ENCODE data around the gene CROCC.
"Not testable (repeated sequence)": the region's sequence is repeated elsewhere in the genome, so short reads cannot be mapped to it uniquely, and the experiment has no call there.

CROCC gene

DNA sequence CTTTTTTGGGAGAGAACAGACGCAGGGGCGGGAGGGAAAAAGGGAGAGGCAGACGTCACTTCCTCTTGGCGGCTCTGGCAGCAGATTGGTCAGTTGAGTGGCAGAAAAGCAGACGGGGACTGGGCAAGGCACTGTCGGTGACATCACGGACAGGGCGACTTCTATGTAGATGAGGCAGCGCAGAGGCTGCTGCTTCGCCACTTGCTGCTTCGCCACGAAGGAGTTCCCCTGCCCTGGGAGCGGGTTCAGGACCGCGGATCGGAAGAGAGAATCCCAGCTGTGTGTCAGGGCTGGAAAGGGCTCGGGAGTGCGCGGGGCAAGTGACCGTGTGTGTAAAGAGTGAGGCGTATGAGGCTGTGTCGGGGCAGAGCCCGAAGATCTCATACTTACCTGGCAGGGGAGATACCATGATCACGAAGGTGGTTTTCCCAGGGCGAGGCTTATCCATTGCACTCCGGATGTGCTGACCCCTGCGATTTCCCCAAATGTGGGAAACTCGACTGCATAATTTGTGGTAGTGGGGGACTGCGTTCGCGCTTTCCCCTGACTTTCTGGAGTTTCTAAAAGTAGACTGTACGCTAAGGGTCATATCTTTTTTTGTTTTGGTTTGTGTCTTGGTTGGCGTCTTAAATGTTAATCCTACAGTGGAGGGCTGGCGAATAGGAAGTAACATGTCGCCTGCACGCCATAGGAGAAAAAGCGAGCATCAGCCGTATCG lies 26.0 kb upstream of the CROCC start, which contains the start of gene RNU1-2:
RNU1-2 (plus strand) TSS at position 383 of the 718 bp plus-strand sequence.
- Histone ChIP-seq H4K12ac (ENCODE audit: low read depth, low read length) (peak within 1 kb of the TSS; percentile 28), H4K91ac (ENCODE audit: low read depth, low read length) (peak within 1 kb of the TSS; percentile 85), H2BK120ac (ENCODE audit: insufficient read depth, low read length, poor library complexity) (peak within 1 kb of the TSS; percentile 81), H3K27ac (ENCODE audit: low read depth, low read length) (peak within 1 kb of the TSS; percentile 79), H2BK5ac (ENCODE audit: low read depth, low read length, poor library complexity) (peak within 1 kb of the TSS; percentile 96), H3K4me2 (ENCODE audit: low read length) (peak within 1 kb of the TSS; percentile 48), H4K8ac (ENCODE audit: low read depth, low read length) (peak within 1 kb of the TSS; percentile 66), H3K14ac (ENCODE audit: low read length) (peak within 1 kb of the TSS; percentile 67), H2AFZ (ENCODE audit: insufficient read depth, low read length, poor library complexity) (peak within 1 kb of the TSS; percentile 17), H3K4ac (ENCODE audit: low read depth, low read length) (peak within 1 kb of the TSS; percentile 38)
- not testable (repeated sequence) for H3K9ac ChIP-seq (ENCODE audit: low read length); H3K18ac ChIP-seq (ENCODE audit: low read length); H3K4me3 ChIP-seq (ENCODE audit: low read depth, low read length); H3K79me1 ChIP-seq (ENCODE audit: low read length); H2AK5ac ChIP-seq (ENCODE audit: low read length); H3K27me3 ChIP-seq (ENCODE audit: insufficient read depth, low read length); H3K23ac ChIP-seq (ENCODE audit: low read length); H2BK12ac ChIP-seq (ENCODE audit: low read length); H3K4me1 ChIP-seq (ENCODE audit: control insufficient read depth in 1 of 2, insufficient read depth in 2 of 2, low read length in 2 of 2); H3K79me2 ChIP-seq (ENCODE audit: control insufficient read depth, insufficient read depth, low read length, poor library complexity); H3K9me3 ChIP-seq (ENCODE audit: insufficient read depth, low read depth, low read length); H3K36me3 ChIP-seq (ENCODE audit: control insufficient read depth in 1 of 2, insufficient read depth in 2 of 2, low read length in 2 of 2)
- DNase-seq, result peak; percentile 93 to 94
- WGBS (ENCODE audit: extremely low coverage, insufficient coverage, insufficient read length), result no CpG with 5 or more reads among the region's 39 CpGs

DNA sequence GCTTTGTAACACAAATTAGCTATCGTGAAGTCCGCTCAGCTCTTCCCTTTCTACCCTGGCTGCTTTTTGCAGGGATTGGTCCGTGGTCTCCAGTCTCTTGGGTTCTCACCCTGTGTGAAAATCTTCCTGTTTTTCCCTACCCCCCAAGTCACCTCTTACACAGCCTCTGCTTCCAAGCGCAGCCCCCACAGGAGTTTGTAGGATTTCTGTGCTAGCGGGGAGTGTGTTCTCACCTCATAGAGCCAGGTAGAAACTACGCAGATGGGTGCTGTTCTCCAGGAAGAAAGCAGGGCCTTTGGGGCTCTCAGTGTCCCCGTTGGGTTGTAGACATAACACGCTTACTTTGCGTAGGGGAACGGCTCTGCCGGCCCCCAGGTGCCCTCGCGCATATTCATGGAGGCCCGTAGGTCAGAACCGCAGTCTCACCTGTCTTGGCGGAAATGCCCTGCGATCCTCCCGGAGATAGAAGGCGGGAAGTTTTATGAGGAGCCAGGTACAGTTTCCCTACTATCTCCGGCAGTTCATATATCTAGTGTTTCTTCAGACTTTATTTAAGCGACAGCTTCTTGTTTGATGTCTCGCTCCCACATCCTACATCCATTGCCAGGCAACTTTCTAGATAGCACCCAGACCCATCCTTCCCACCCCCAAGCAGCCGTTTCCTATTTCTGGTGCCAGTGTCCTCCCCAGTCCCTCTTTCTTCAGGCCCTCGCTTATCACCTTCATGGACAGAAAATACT lies 25.2 kb upstream of the CROCC start:
- H3K9ac ChIP-seq (ENCODE audit: low read length); H3K14ac ChIP-seq (ENCODE audit: low read length); H3K4ac ChIP-seq (ENCODE audit: low read depth, low read length); H2BK12ac ChIP-seq (ENCODE audit: low read length); H2BK120ac ChIP-seq (ENCODE audit: insufficient read depth, low read length, poor library complexity); H3K18ac ChIP-seq (ENCODE audit: low read length); H3K79me1 ChIP-seq (ENCODE audit: low read length); H4K12ac ChIP-seq (ENCODE audit: low read depth, low read length); H3K23ac ChIP-seq (ENCODE audit: low read length); H3K79me2 ChIP-seq (ENCODE audit: control insufficient read depth, insufficient read depth, low read length, poor library complexity); H3K9me3 ChIP-seq (ENCODE audit: insufficient read depth, low read depth, low read length); H3K27me3 ChIP-seq (ENCODE audit: insufficient read depth, low read length); H3K4me3 ChIP-seq (ENCODE audit: low read depth, low read length); H3K36me3 ChIP-seq (ENCODE audit: control insufficient read depth in 1 of 2, insufficient read depth in 2 of 2, low read length in 2 of 2); H3K4me1 ChIP-seq (ENCODE audit: control insufficient read depth in 1 of 2, insufficient read depth in 2 of 2, low read length in 2 of 2); H2AK5ac ChIP-seq (ENCODE audit: low read length); H4K8ac ChIP-seq (ENCODE audit: low read depth, low read length): not testable (repeated sequence)
- H3K4me2 ChIP-seq (ENCODE audit: low read length), result peak overlapping the region; percentile 48
- H4K91ac ChIP-seq (ENCODE audit: low read depth, low read length), result peak overlapping the region; percentile 38
- peak overlapping the region; percentile 17 for H2AFZ ChIP-seq (ENCODE audit: insufficient read depth, low read length, poor library complexity)
- WGBS (ENCODE audit: extremely low coverage, insufficient coverage, insufficient read length), result no CpG with 5 or more reads among the region's 24 CpGs
- peak overlapping the region; percentile 53 for H3K27ac ChIP-seq (ENCODE audit: low read depth, low read length)
- peak overlapping the region; percentile 27 for H2BK5ac ChIP-seq (ENCODE audit: low read depth, low read length, poor library complexity)
- DNase-seq, result peak; percentile 84 to 88

DNA sequence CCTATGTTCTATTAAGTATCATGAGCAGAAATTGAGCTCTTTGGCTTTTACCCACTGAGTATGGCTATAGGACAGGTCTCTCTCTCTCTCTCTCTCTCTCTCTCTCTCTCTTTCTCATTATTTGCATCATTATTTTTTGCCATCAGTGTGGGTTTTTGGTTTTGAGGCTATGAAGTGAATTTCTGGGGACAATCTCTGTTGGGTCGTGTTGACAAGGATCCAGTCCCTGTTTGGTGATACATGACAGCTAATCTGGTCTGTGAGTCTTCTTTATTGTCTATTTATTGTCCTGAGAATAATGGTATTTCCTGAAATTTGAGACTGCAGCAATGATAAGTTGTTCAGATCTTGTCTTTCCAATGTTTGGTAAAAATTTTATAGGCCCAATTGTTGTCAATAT lies 24.1 kb upstream of the CROCC start:
- H2AK5ac ChIP-seq (ENCODE audit: low read length); H2BK120ac ChIP-seq (ENCODE audit: insufficient read depth, low read length, poor library complexity); H4K91ac ChIP-seq (ENCODE audit: low read depth, low read length); H3K27ac ChIP-seq (ENCODE audit: low read depth, low read length); H3K14ac ChIP-seq (ENCODE audit: low read length); H2BK12ac ChIP-seq (ENCODE audit: low read length); H3K27me3 ChIP-seq (ENCODE audit: insufficient read depth, low read length); H4K12ac ChIP-seq (ENCODE audit: low read depth, low read length); H3K79me1 ChIP-seq (ENCODE audit: low read length); H3K23ac ChIP-seq (ENCODE audit: low read length); H3K18ac ChIP-seq (ENCODE audit: low read length); DNase-seq; H2AFZ ChIP-seq (ENCODE audit: insufficient read depth, low read length, poor library complexity); H3K4me1 ChIP-seq (ENCODE audit: control insufficient read depth in 1 of 2, insufficient read depth in 2 of 2, low read length in 2 of 2); H4K8ac ChIP-seq (ENCODE audit: low read depth, low read length); H3K36me3 ChIP-seq (ENCODE audit: control insufficient read depth in 1 of 2, insufficient read depth in 2 of 2, low read length in 2 of 2); H3K79me2 ChIP-seq (ENCODE audit: control insufficient read depth, insufficient read depth, low read length, poor library complexity); H3K4me2 ChIP-seq (ENCODE audit: low read length); H3K9me3 ChIP-seq (ENCODE audit: insufficient read depth, low read depth, low read length); H3K4ac ChIP-seq (ENCODE audit: low read depth, low read length); H3K9ac ChIP-seq (ENCODE audit: low read length); H2BK5ac ChIP-seq (ENCODE audit: low read depth, low read length, poor library complexity); H3K4me3 ChIP-seq (ENCODE audit: low read depth, low read length): not testable (repeated sequence)
- no CpG with 5 or more reads among the region's 1 CpG for WGBS (ENCODE audit: extremely low coverage, insufficient coverage, insufficient read length)

DNA sequence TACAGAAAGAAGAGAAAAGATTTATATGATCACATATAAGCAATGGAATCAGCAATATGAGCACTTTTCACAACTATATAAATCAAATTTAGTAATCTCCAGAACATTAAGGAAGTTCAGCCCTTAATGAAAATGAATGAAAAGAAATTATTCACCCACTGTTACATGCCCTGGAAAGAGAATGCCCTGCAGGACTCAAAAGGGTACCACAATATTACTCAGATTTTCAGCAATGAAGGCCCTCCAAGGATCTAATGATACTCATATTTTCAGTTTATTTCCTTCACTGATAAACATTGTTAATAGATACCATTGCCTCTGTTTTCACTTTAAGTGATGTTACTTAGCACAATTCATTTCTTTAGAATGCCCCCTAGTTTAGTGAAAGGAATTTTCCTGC lies 23.4 kb upstream of the CROCC start:
- not testable (repeated sequence) for H3K79me2 ChIP-seq (ENCODE audit: control insufficient read depth, insufficient read depth, low read length, poor library complexity); H2BK12ac ChIP-seq (ENCODE audit: low read length); H4K91ac ChIP-seq (ENCODE audit: low read depth, low read length); H3K23ac ChIP-seq (ENCODE audit: low read length); H3K79me1 ChIP-seq (ENCODE audit: low read length); H3K27ac ChIP-seq (ENCODE audit: low read depth, low read length); H3K4me2 ChIP-seq (ENCODE audit: low read length); H3K4ac ChIP-seq (ENCODE audit: low read depth, low read length); H2AK5ac ChIP-seq (ENCODE audit: low read length); H4K12ac ChIP-seq (ENCODE audit: low read depth, low read length); DNase-seq; H3K4me1 ChIP-seq (ENCODE audit: control insufficient read depth in 1 of 2, insufficient read depth in 2 of 2, low read length in 2 of 2); H2BK120ac ChIP-seq (ENCODE audit: insufficient read depth, low read length, poor library complexity); H3K4me3 ChIP-seq (ENCODE audit: low read depth, low read length); H3K9ac ChIP-seq (ENCODE audit: low read length); H4K8ac ChIP-seq (ENCODE audit: low read depth, low read length); H3K9me3 ChIP-seq (ENCODE audit: insufficient read depth, low read depth, low read length); H2AFZ ChIP-seq (ENCODE audit: insufficient read depth, low read length, poor library complexity); H3K36me3 ChIP-seq (ENCODE audit: control insufficient read depth in 1 of 2, insufficient read depth in 2 of 2, low read length in 2 of 2); H3K18ac ChIP-seq (ENCODE audit: low read length); H3K27me3 ChIP-seq (ENCODE audit: insufficient read depth, low read length); H3K14ac ChIP-seq (ENCODE audit: low read length); H2BK5ac ChIP-seq (ENCODE audit: low read depth, low read length, poor library complexity)

Measured in trophoblast cell (in vitro differentiated cells and primary cell).